ENCODE data around the gene TFIP11.

DNA sequence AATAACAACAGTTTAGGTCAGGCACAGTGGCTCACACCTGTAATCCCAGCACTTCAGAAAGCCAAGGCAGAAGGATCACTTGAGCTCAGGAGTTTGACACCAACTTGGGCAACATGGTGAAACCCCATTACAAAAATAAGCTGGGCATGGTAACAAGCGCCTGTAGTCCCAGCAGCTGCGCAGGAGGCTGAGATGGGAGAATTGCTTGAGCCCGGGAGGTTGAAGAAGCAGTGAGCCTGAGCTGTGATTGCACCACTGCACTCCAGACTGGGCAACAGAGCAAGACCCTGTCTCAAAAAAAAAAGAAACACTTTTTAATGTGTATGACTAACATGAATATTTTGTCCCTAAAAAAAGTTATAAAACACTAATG, 24.5 kb upstream of the TFIP11 start:
- TF ChIP-seq, protein P1, sequence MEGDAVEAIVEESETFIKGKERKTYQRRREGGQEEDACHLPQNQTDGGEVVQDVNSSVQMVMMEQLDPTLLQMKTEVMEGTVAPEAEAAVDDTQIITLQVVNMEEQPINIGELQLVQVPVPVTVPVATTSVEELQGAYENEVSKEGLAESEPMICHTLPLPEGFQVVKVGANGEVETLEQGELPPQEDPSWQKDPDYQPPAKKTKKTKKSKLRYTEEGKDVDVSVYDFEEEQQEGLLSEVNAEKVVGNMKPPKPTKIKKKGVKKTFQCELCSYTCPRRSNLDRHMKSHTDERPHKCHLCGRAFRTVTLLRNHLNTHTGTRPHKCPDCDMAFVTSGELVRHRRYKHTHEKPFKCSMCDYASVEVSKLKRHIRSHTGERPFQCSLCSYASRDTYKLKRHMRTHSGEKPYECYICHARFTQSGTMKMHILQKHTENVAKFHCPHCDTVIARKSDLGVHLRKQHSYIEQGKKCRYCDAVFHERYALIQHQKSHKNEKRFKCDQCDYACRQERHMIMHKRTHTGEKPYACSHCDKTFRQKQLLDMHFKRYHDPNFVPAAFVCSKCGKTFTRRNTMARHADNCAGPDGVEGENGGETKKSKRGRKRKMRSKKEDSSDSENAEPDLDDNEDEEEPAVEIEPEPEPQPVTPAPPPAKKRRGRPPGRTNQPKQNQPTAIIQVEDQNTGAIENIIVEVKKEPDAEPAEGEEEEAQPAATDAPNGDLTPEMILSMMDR (IDR thresholded peaks at IDR 0.05), result no peak
- TF ChIP-seq EZH2 (IDR thresholded peaks at IDR 0.05), result no peak
- no peak for TF ChIP-seq EZH2phosphoT487 (IDR thresholded peaks at IDR 0.05)
